Ishikawa (cell line): ENCODE results near the gene MBD3.

Source experiments
- CREB1 ChIP-seq: IDR thresholded peaks from 2 replicates; pipeline ENCODE4 v1.6.1; 2012; ENCODE audit warnings: low read depth
- EP300 ChIP-seq: IDR thresholded peaks from 2 replicates; pipeline ENCODE4 v1.6.1; 2012; ENCODE audit warnings: borderline replicate concordance
- MAX ChIP-seq: IDR thresholded peaks from 2 replicates; pipeline ENCODE4 v1.6.1; 2012
- RAD21 ChIP-seq: IDR thresholded peaks from 2 replicates; pipeline ENCODE4 v1.6.1; 2012; ENCODE audit warnings: low read depth
- REST ChIP-seq: IDR thresholded peaks from 2 replicates; pipeline ENCODE4 v1.6.1; 2012; ENCODE audit warnings: low read depth, mild to moderate bottlenecking
- TAF1 ChIP-seq: IDR thresholded peaks from 2 replicates; pipeline ENCODE4 v1.6.1; 2012; ENCODE audit warnings: low read depth, mild to moderate bottlenecking
- YY1 ChIP-seq: IDR thresholded peaks from 2 replicates; pipeline ENCODE4 v1.6.1; 2012; ENCODE audit warnings: low read depth

GRCh38 chr19:1616875-1617274 is 24.2 kb upstream of the MBD3 start:
- no peak for TF ChIP-seq RAD21
- no peak for TF ChIP-seq REST
- no peak for TF ChIP-seq CREB1
- no peak for TF ChIP-seq MAX
- TF ChIP-seq YY1, result no peak
- TF ChIP-seq TAF1, result no peak
- TF ChIP-seq EP300, result no peak
